ENCODE measurements around the gene LCMT1. TPM values are rescaled to one million over a fixed set of nuclear protein-coding genes. Genes with fewer than 3 reads are reported as not detected.

LCMT1 gene
- total and polyA plus RNA-seq, 2 of the 13 experiments (the other 11 are each of a cell fraction or from before 2014, with no cell fraction given): 41.2 to 48.7 TPM

- TF ChIP-seq MLX (CRISPR knock-in tag; IDR thresholded peaks at IDR 0.05) (no peak), ZNF879 (CRISPR knock-in tag; IDR thresholded peaks at IDR 0.05) (no peak), GLMP (CRISPR knock-in tag; IDR thresholded peaks at IDR 0.05; ENCODE audit: borderline replicate concordance) (no peak), PHF21A (CRISPR knock-in tag; IDR thresholded peaks at IDR 0.05) (peak; percentile 78), NFE2 (CRISPR knock-in tag; IDR thresholded peaks at IDR 0.05) (no peak), RORA (CRISPR knock-in tag; IDR thresholded peaks at IDR 0.05) (no peak), THYN1 (CRISPR knock-in tag; IDR thresholded peaks at IDR 0.05; ENCODE audit: borderline replicate concordance, low read depth) (no peak), U2AF1 (optimal IDR thresholded peaks at IDR 0.05; ENCODE audit: low read depth, low read length) (no peak), ARID2 (CRISPR knock-in tag; IDR thresholded peaks at IDR 0.05; ENCODE audit: borderline replicate concordance) (no peak), LBX2 (CRISPR knock-in tag; IDR thresholded peaks at IDR 0.05; ENCODE audit: borderline replicate concordance) (0 out of 2 replicates have a peak, but pooled peaks have one; percentile 67), ZNF713 (CRISPR knock-in tag; IDR thresholded peaks at IDR 0.05) (no peak), FOXC1 (CRISPR knock-in tag; IDR thresholded peaks at IDR 0.05; ENCODE audit: borderline replicate concordance) (peak; percentile 94; the same call in 1 of the 2 replicates), KDM1A (CRISPR knock-in tag; IDR thresholded peaks at IDR 0.05) (no peak), HNF1A (IDR thresholded peaks at IDR 0.05; ENCODE audit: low read depth) (no peak), HNF1A (CRISPR knock-in tag; IDR thresholded peaks at IDR 0.05; ENCODE audit: borderline replicate concordance) (peak; percentile 57; the same call in 1 of the 2 replicates), ZNF251 (CRISPR knock-in tag; IDR thresholded peaks at IDR 0.05) (no peak), ZNF207 (IDR thresholded peaks at IDR 0.05; ENCODE audit: borderline replicate concordance) (no peak), ZBTB26 (CRISPR knock-in tag; IDR thresholded peaks at IDR 0.05; ENCODE audit: borderline replicate concordance) (peak; percentile 62; the same call in 1 of the 2 replicates), SMAD3 (CRISPR knock-in tag; IDR thresholded peaks at IDR 0.05) (0 out of 2 replicates have a peak, but pooled peaks have one; percentile 46), ZNF704 (CRISPR knock-in tag; IDR thresholded peaks at IDR 0.05; ENCODE audit: borderline replicate concordance) (peak; percentile 94)
Observed at GRCh38 chr16:25106567-25107465, 4.7 kb upstream of the LCMT1 start (continued).
